ENCODE measurements around the gene HK3. TPM values are rescaled to one million over a fixed set of nuclear protein-coding genes. Genes with fewer than 3 reads are reported as not detected.

Gene HK3
- not detected in 2 replicates for total RNA-seq (2021; fragmentation: NEBNext Ultra II Directional; extraction: Animal tissue kit (Norgen Biotek cat#: 25700))
- polyA plus RNA-seq (2011; rRNA removed), result not detected in 2 replicates
- 0.04 TPM for polyA plus RNA-seq (2011; cell fraction: cytosol; rRNA removed)
- 0.10 TPM for polyA plus RNA-seq (2011; cell fraction: nucleus; rRNA removed)
- polyA plus RNA-seq (2012, experiment 1 of 2), result not detected in 4 replicates
- not detected for polyA plus RNA-seq (2012, experiment 2 of 2)
- polyA plus RNA-seq (2013, experiment 1 of 2), result not detected
- polyA plus RNA-seq (2013, experiment 2 of 2), result not detected
- polyA minus RNA-seq (2011; rRNA and poly(A)+ RNA removed), result 0.24 TPM in 1 of 2 replicates, not detected in the other
- polyA minus RNA-seq (2011; cell fraction: cytosol; rRNA and poly(A)+ RNA removed), result not detected
- polyA minus RNA-seq (2011; cell fraction: nucleus; rRNA and poly(A)+ RNA removed), result not detected
- long read RNA-seq, experiment 1, result 0 reads
- long read RNA-seq, experiment 2, result 0 reads

- no peak within 1 kb of the TSS for H2BK120ac ChIP-seq (replicated peaks; ENCODE audit: low read depth, low read length)
- 89% methylated on average over 9 of the region's 9 CpGs; no CpG with 5 or more reads in 1 of the 2 experiments for WGBS, 2 experiments (ENCODE audit: extremely low coverage in 1 of 2, insufficient coverage in 1 of 2, insufficient read length in 1 of 2, insufficient replicate concordance in 2 of 2, low coverage in 1 of 2, low lambda C conversion rate in 2 of 2, missing lambda C conversion rate in 1 of 2)
- peak within 1 kb of the TSS; percentile 50; the same call in 1 of the 2 replicates for H2BK12ac ChIP-seq (ENCODE audit: low read depth, low read length)
- no peak within 1 kb of the TSS for H4K91ac ChIP-seq (replicated peaks; ENCODE audit: insufficient read length, low read length)
- no peak within 1 kb of the TSS for H3K4ac ChIP-seq (replicated peaks; ENCODE audit: insufficient read length, low read depth, low read length)
- no peak within 1 kb of the TSS for H3K4me3 ChIP-seq (ENCODE audit: extremely low read depth in 1 of 4, insufficient read depth in 2 of 4, low read depth in 3 of 4, low read length in 4 of 4)
- no peaks in the 10 kb centered on the region for H3K79me2 ChIP-seq (ENCODE audit: control insufficient read depth in 1 of 2, insufficient read depth in 2 of 2, low read length in 2 of 2)
- no peak within 1 kb of the TSS for H2BK15ac ChIP-seq (ENCODE audit: low read length)
- H2BK20ac ChIP-seq (ENCODE audit: low read length), result no peak within 1 kb of the TSS
- no peaks in the 10 kb centered on the region for H3K27me3 ChIP-seq (replicated peaks in 1 of 4; ENCODE audit: control insufficient read depth in 3 of 4, extremely low read depth in 1 of 4, insufficient read depth in 3 of 4, low read length in 3 of 4)
- no peak within 1 kb of the TSS for H2AFZ ChIP-seq (ENCODE audit: low read length)
- H3K36me3 ChIP-seq (ENCODE audit: control insufficient read depth in 2 of 4, insufficient read depth in 4 of 4, low read length in 3 of 4), result peaks cover 6 to 15% (median 11%) of the 10 kb centered on the region in 4 experiments; a peak in 6 of 8 replicates
- DNase-seq (ENCODE audit: low read depth in 1 of 2, low spot score in 2 of 2) (no peak), FAIRE-seq (no peak)
- no peaks in the 10 kb centered on the region for H4K20me1 ChIP-seq (replicated peaks in 1 of 2; ENCODE audit: control insufficient read depth in 1 of 2, insufficient read depth in 2 of 2, low read length in 2 of 2)
- no peak for TF ChIP-seq JUND (IDR thresholded peaks at IDR 0.05; ENCODE audit: low read length)
- H3K23ac ChIP-seq (ENCODE audit: insufficient read length), result no peak within 1 kb of the TSS
- H2BK5ac ChIP-seq (ENCODE audit: low read depth, low read length), result no peak within 1 kb of the TSS
- peaks cover 0 to 6% (median 3%) of the 10 kb centered on the region in 4 experiments; a peak in 5 of 7 replicates for H3K4me1 ChIP-seq (replicated peaks in 1 of 4; ENCODE audit: control insufficient read depth in 3 of 4, insufficient read depth in 4 of 4, low read length in 3 of 4)
- CTCF ChIA-PET (ENCODE audit: partially characterized antibody), result interaction anchor here (0.5 to 4.3 kb wide), 19 partner anchors 11 to 242 kb away, joined by 3 to 21 read pairs (median 5); no protein-coding TSS in a partner anchor
- peak within 1 kb of the TSS; percentile 9; the same call in 1 of the 2 replicates for H2AK5ac ChIP-seq (ENCODE audit: low read depth, low read length)
- H3K27ac ChIP-seq (ENCODE audit: low read depth, low read length), result no peak within 1 kb of the TSS
- H3K9me3 ChIP-seq (ENCODE audit: insufficient read depth in 2 of 2, low read depth in 1 of 2, low read length in 1 of 2), result no peaks in the 10 kb centered on the region
- no peak within 1 kb of the TSS for H3K56ac ChIP-seq (replicated peaks; ENCODE audit: insufficient read length, low read depth, low read length)
- no peak within 1 kb of the TSS for H4K8ac ChIP-seq (ENCODE audit: extremely low read depth, insufficient read depth, low read length)
- H3K14ac ChIP-seq (ENCODE audit: insufficient read length), result no peak within 1 kb of the TSS
- H3K18ac ChIP-seq (ENCODE audit: extremely low read depth, low read length), result no peak within 1 kb of the TSS
- no peaks in the 10 kb centered on the region for H3K79me1 ChIP-seq (ENCODE audit: low read depth, low read length)
- no peak within 1 kb of the TSS for H4K5ac ChIP-seq (ENCODE audit: insufficient read length, low read depth, low read length)
- H3K4me2 ChIP-seq (ENCODE audit: insufficient read depth in 1 of 2, low read depth in 2 of 2, low read length in 2 of 2), result no peak within 1 kb of the TSS
- no peak within 1 kb of the TSS for H3K9ac ChIP-seq (replicated peaks in 1 of 4; ENCODE audit: extremely low read depth in 1 of 4, low read depth in 3 of 4, low read length in 3 of 4)
- H3K23me2 ChIP-seq (ENCODE audit: low read depth, low read length), result no peaks in the 10 kb centered on the region
- POLR2A ChIA-PET (ENCODE audit: partially characterized antibody), result interaction anchor here (0.7 to 1.6 kb wide), 6 partner anchors 16 to 240 kb away, joined by 3 to 4 read pairs (median 3); no protein-coding TSS in a partner anchor
These were observed at the start of gene HK3 for GRCh38 chr5:176899296-176899891. Gene HK3 (minus strand): TSS chr5:176899346. CDS start chr5:176896159, 3,187 bp downstream.

Measured in H1 (cell line).